ENCODE data around the gene KCNMB3.

- TF ChIP-seq POLR2A (IDR thresholded peaks at IDR 0.05) = no peak
- TF ChIP-seq CTCF (IDR thresholded peaks at IDR 0.05 in 8 of 11, conservative IDR thresholded peaks at IDR 0.05 in 3 of 11) = no peak
- TF ChIP-seq POLR2AphosphoS5 (IDR thresholded peaks at IDR 0.05) = no peak
Measured at GRCh38 chr3:179269152-179269707, 18.3 kb upstream of the KCNMB3 start.
